Coronary artery (tissue), 2 donors: ENCODE measurements around the gene VIT.

Source experiments
- DNase-seq: peaks from one replicate; pipeline ENCODE4 v3.0.0-alpha.2; 2017; ENCODE audit warnings: low spot score
- H3K27ac ChIP-seq, 2 donors: fragments of 200-600 bp; sonication (generic); one replicate each; pipeline ENCODE4 v1.5.1; 2016 to 2019
- H3K4me3 ChIP-seq: fragments of 200-600 bp; sonication (generic); 2 replicates; pipeline ENCODE4 v1.5.1; 2016; ENCODE audit warnings: mild to moderate bottlenecking, moderate library complexity
- TF ChIP-seq, protein P1 (sequence below): fragments of 200-600 bp; sonication (generic); IDR thresholded peaks from one replicate; pipeline ENCODE4 v1.5.1; 2019; ENCODE audit warnings: antibody characterized with exemption

The VIT gene

DNA sequence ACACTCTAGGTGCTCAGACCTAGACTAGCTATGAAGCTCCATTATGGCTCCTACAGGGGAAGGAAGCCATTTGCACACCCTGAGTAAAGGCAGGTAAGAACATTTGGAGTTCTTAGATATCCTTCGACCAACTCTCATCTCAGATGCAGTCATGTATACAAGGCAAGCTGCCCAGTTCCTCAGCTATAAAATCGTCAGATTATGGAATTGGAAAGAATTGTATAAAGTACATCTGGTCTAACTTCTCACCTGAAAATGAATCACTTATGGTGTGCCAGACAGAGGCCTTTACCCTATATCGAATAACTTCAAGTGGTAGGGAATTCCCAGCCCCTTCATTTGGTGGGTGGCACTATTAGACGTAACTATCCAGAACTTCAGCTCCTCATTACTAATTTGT lies 79.3 kb downstream of the VIT start:
- Histone ChIP-seq H3K4me3 (no peak overlapping the region), H3K27ac (no peak overlapping the region)
- no peak for DNase-seq
- TF ChIP-seq, protein P1, sequence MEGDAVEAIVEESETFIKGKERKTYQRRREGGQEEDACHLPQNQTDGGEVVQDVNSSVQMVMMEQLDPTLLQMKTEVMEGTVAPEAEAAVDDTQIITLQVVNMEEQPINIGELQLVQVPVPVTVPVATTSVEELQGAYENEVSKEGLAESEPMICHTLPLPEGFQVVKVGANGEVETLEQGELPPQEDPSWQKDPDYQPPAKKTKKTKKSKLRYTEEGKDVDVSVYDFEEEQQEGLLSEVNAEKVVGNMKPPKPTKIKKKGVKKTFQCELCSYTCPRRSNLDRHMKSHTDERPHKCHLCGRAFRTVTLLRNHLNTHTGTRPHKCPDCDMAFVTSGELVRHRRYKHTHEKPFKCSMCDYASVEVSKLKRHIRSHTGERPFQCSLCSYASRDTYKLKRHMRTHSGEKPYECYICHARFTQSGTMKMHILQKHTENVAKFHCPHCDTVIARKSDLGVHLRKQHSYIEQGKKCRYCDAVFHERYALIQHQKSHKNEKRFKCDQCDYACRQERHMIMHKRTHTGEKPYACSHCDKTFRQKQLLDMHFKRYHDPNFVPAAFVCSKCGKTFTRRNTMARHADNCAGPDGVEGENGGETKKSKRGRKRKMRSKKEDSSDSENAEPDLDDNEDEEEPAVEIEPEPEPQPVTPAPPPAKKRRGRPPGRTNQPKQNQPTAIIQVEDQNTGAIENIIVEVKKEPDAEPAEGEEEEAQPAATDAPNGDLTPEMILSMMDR: no peak

DNA sequence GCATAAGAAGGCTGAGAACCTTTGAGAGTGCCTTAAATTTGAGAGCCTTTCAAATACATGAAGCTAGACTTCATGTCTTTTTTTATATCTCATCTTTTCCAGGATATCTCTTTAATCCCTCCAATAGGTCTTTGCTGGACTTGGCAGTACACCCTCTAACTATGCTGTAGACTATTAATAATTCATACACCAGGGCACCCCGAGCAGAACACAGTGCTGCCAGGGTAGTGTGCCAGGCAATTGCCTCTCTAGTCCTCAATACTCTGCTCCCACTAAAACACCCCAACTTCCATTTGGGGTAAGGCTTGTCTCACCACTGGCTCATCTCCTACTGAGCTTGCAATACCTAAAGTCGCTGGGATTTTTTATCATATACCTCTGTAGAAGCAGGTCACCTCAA lies 80.8 kb downstream of the VIT start:
- Histone ChIP-seq H3K4me3 (no peak overlapping the region), H3K27ac (no peak overlapping the region)
- TF ChIP-seq, protein P1: no peak
- DNase-seq: no peak

DNA sequence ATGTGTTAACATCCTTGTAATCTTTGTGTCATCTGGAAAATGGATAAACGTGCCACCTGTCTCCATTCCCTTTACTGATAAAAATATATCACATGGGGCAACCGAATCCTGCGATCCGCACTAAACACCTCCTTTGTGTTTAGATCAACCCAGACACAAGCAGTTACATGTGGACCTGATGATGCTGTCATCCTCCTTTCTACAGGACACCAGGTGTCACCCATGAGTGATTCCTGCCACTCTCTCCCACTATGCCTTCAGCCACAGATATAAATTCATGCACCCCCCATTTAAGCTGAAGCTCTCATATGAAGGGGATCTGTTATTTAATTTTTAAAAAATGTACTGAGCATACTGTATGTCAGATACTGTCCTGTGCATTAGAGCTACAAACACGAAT lies 81.3 kb downstream of the VIT start:
- no peak overlapping the region for H3K27ac ChIP-seq
- no peak overlapping the region for H3K4me3 ChIP-seq
- TF ChIP-seq, protein P1: no peak
- DNase-seq: no peak

DNA sequence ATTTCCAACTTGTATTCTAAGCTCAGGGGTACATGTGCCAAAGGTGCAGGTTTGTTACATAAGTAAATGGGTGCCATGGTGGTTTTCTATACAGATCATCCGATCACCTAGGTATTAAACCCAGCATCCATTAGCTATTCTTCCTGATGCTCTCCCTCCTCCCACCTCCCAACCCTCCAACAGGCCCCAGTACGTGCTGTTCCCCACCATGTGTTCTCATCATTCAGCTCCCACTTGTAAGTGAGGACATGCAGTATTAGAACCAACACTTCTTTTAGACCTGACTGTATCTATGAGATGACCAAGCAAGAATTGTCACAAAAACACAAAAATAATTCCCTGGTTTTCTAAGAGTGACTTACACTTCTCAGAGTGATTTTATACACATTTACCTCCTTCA lies 83.0 kb downstream of the VIT start:
- DNase-seq: no peak

DNA sequence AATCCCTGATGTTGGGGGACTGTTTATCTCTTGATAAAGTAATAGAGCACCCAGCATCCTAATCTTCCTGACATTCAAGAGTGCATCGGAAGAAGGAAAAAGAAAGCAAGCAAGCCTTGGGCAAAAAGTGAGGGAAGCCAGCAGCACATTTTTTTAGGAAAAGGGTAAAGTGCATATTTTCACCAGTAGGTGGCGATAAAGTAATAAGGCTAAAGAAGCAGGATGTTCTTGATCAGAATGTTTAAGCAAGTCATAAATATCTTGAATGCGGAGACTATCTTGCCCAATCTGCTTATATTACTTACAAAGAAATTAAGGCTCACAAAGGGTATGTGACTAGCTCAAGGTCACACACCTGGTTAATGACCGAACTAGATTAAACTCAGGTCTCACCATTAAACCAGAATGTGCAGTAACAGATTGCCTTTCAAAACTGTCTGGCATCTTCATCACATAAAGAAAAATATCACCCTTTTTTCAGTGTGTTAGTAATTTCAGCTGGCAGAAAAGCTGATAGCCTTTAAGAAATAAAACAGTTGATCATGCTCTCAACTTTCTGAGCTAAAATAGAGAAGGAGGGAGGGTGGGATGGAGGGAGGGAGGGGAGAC lies 83.8 kb downstream of the VIT start:
- TF ChIP-seq, protein P1: peak; percentile 43
- no peak overlapping the region for H3K27ac ChIP-seq
- DNase-seq: no peak
- H3K4me3 ChIP-seq: peak overlapping the region; percentile 49

More for the DNA sequence above, 83.0 kb downstream of the VIT start:
- Histone ChIP-seq H3K4me3 (no peak overlapping the region), H3K27ac (no peak overlapping the region)
- TF ChIP-seq, protein P1: no peak

DNA sequence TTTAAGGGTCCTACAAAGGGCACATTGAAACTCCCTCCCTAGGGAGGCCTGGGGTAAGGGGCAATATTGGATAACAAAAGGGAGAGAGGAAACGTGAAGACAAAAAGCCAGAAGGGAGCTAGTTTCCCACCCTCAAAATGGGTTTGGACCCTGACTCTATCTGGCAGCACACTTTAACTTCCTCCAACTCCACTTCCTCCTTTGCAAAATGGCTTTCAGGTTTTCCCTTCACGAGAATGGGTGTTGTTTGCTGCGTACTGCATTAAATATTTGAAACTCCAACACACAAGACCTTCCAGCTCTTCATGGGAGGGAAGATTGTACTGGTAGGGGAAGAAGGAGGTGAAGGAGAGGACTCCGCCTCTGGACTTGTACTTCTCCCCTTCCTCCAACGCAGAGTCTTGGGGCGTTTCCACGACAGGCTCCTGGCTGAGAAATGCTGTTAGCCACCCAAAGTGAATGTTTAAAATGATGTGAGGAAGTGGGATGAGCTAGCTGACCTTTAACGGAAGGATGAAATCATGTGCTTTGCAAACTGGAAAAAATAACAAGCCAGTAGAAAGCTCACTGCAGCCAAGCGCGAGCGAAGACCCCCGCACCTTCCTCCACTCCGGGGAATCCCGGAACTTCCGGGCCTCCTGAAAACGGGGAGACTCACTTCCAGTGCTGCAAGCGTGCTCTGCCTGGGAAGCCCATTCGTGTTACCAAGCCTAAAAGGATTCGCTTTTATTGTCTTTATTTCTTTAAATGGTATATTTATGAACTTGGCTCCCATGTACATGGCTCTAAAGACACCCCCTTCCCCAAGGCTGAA lies 85.6 kb downstream of the VIT start:
- DNase-seq: no peak
- TF ChIP-seq, protein P1: no peak
- no peak overlapping the region for H3K27ac ChIP-seq

DNA sequence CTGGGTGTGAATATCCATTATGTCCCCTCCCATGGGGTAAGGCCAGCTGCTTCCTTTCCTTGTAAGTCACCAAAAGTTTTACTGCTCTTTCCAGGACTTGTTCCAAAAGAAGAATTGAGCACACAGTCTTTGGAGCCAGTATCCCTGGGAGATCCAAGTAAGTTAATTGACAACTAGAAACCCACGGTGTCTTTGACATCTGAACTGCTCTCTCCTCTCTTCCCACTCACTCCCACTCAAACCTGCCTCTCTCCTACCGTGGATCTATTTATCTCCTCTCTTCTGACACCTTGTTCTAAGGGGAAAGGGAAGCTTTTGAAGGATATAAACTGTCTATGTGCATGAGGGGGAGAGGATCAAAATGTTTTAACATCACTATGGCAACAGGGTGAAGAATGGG lies 86.7 kb downstream of the VIT start:
- TF ChIP-seq, protein P1: no peak
- no peak for DNase-seq
- Histone ChIP-seq H3K27ac (no peak overlapping the region), H3K4me3 (no peak overlapping the region)

More for the DNA sequence above, 85.6 kb downstream of the VIT start:
- no peak overlapping the region for H3K4me3 ChIP-seq
